HepG2 (cell line): ENCODE data around the gene CD320. TPM values are rescaled to one million over a fixed set of nuclear protein-coding genes. Genes with fewer than 3 reads are reported as not detected.

Source experiments
- AKAP8 ChIP-seq: sonication (generic); formaldehyde crosslinking; IDR thresholded peaks from 2 replicates; pipeline ENCODE4 v1.5.1; 2020; ENCODE audit warnings: mild to moderate bottlenecking, missing genetic modification reagents
- BRCA1 ChIP-seq: sonication (generic); formaldehyde crosslinking; IDR thresholded peaks from 2 replicates; pipeline ENCODE4 v1.4.0; 2020; ENCODE audit warnings: missing genetic modification reagents
- FOXM1 ChIP-seq: sonication (generic); formaldehyde crosslinking; IDR thresholded peaks from 2 replicates; pipeline ENCODE4 v1.5.0; 2020; ENCODE audit warnings: missing genetic modification reagents
- LRRFIP1 ChIP-seq: sonication (generic); formaldehyde crosslinking; conservative IDR thresholded peaks from 2 replicates; pipeline ENCODE4 v1.4.0; 2020; ENCODE audit warnings: missing genetic modification reagents
- MAFK ChIP-seq, 2 experiments: IDR thresholded peaks in 1 of 2; conservative IDR thresholded peaks in 1 of 2; 2 replicates each; pipeline ENCODE4 v1.6.1; 2011; ENCODE audit warnings: improper control_type of control experiment in 2 of 2, low read length in 2 of 2
- RELA ChIP-seq: sonication (generic); formaldehyde crosslinking; IDR thresholded peaks from 2 replicates; pipeline ENCODE4 v1.4.0; 2020; ENCODE audit warnings: missing genetic modification reagents
- TBL1XR1 ChIP-seq: fragments of 150-350 bp; IDR thresholded peaks from 2 replicates; pipeline ENCODE4 v1.6.1; 2014; ENCODE audit warnings: borderline replicate concordance, low read length; ENCODE audit not compliant: partially characterized antibody
- ZNF496 ChIP-seq: sonication (generic); formaldehyde crosslinking; IDR thresholded peaks from 2 replicates; pipeline ENCODE4 v1.8.1; 2023; ENCODE audit warnings: mild to moderate bottlenecking, moderate library complexity, missing genetic modification reagents; ENCODE audit not compliant: insufficient replicate concordance
- polyA plus RNA-seq, 8 experiments: library from polyadenylated mRNA; depleted of rRNA in 3 of 8; stranded (reverse) in 7 of 8; unstranded in 1 of 8; fragments of >200 nt; fragmentation: Illumina TruSeq in 4 of 8; extraction: Trizol in 4 of 8; gene quantifications; 2 replicates each; pipeline versions ENCODE4 v1.2.1 to v1.2.3, GENCODE V29; 2011 to 2016; ENCODE audit warnings: low read depth in 4 of 8, missing spikeins in 1 of 8, mixed read lengths in 1 of 8; ENCODE audit not compliant: insufficient read depth in 1 of 8
- total RNA-seq, 5 experiments: library from RNA; depleted of rRNA; stranded (reverse); fragments of >200 nt; fragmentation: Illumina TruSeq; extraction: Trizol; gene quantifications; 2 replicates each; pipeline ENCODE4 v1.2.3, GENCODE V29; 2016; ENCODE audit warnings: low read depth in 1 of 5
- TF ChIP-seq, protein P1 (sequence below): sonication (generic); formaldehyde crosslinking; IDR thresholded peaks from 2 replicates; pipeline ENCODE4 v1.4.0; 2020; ENCODE audit warnings: mild to moderate bottlenecking, missing genetic modification reagents
- TF ChIP-seq, protein P2 (sequence below): sonication (generic); formaldehyde crosslinking; IDR thresholded peaks from 2 replicates; pipeline ENCODE4 v1.9.0; 2021; ENCODE audit warnings: missing genetic modification reagents, mild to moderate bottlenecking, borderline replicate concordance
- TF ChIP-seq, protein P3 (sequence below): sonication (generic); formaldehyde crosslinking; IDR thresholded peaks from one replicate; pipeline ENCODE4 v1.5.1; 2020; ENCODE audit warnings: mild to moderate bottlenecking, missing genetic modification reagents; ENCODE audit errors: not compliant biosample characterization

The CD320 gene
- total and polyA plus RNA-seq, 2 of the 13 experiments (the other 11 are each of a cell fraction or from before 2014, with no cell fraction given): 83.1 to 99.9 TPM

DNA sequence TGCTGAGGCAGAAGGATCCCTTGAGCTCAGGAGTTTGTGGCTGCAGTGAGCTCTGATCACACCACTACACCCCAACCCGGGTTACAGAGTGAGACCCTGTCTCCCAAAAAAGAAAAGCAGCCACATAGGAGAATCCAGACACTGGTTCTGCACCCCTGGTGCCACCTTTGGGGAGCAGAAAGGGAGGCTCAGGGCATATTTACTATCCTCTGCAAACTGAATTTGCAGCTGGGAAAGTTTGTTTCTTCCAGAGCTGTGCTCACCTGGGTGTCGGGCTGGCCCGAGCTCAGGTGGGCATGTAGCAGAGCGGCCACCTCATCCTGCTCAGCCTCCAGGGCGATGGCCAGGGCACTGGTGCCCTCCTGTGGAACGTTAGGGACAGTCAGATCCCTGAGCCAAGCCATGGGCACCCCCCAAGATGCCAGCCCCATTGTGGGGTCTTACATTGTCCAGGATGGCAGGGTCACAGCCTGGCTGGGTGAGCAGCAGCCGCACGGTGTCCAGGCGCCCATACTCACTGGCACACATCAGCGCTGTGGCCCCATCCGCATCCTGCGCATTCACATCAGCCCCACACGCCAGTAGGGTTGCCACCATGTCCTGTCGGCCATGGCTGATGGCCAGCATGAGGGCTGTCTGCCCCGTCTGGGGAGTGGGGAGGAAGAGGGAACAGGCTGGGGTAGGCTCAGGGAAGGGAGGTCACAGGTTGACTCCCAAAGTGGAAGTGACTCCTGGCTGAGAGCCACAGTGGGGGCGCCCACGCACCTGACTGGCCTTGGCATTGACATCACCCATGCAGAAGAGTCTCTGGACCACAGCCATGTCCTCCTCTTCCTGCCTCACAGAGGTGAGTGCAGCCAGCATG lies 16.3 kb upstream of the CD320 start (continued):
- TF ChIP-seq, protein P1, sequence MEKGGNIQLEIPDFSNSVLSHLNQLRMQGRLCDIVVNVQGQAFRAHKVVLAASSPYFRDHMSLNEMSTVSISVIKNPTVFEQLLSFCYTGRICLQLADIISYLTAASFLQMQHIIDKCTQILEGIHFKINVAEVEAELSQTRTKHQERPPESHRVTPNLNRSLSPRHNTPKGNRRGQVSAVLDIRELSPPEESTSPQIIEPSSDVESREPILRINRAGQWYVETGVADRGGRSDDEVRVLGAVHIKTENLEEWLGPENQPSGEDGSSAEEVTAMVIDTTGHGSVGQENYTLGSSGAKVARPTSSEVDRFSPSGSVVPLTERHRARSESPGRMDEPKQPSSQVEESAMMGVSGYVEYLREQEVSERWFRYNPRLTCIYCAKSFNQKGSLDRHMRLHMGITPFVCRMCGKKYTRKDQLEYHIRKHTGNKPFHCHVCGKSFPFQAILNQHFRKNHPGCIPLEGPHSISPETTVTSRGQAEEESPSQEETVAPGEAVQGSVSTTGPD (CRISPR knock-in tag): no peak
- TF ChIP-seq BRCA1 (CRISPR knock-in tag): no peak
- TF ChIP-seq FOXM1 (CRISPR knock-in tag): no peak
- TF ChIP-seq ZNF496 (CRISPR knock-in tag): no peak
- no peak for TF ChIP-seq RELA (CRISPR knock-in tag)
- TF ChIP-seq, protein P2, sequence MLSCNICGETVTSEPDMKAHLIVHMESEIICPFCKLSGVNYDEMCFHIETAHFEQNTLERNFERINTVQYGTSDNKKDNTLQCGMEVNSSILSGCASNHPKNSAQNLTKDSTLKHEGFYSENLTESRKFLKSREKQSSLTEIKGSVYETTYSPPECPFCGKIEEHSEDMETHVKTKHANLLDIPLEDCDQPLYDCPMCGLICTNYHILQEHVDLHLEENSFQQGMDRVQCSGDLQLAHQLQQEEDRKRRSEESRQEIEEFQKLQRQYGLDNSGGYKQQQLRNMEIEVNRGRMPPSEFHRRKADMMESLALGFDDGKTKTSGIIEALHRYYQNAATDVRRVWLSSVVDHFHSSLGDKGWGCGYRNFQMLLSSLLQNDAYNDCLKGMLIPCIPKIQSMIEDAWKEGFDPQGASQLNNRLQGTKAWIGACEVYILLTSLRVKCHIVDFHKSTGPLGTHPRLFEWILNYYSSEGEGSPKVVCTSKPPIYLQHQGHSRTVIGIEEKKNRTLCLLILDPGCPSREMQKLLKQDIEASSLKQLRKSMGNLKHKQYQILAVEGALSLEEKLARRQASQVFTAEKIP (CRISPR knock-in tag): no peak
- no peak for TF ChIP-seq LRRFIP1 (CRISPR knock-in tag)
- peak; percentile 86; the same call in 1 of the 2 replicates for TF ChIP-seq AKAP8 (CRISPR knock-in tag)
- TF ChIP-seq, protein P3, sequence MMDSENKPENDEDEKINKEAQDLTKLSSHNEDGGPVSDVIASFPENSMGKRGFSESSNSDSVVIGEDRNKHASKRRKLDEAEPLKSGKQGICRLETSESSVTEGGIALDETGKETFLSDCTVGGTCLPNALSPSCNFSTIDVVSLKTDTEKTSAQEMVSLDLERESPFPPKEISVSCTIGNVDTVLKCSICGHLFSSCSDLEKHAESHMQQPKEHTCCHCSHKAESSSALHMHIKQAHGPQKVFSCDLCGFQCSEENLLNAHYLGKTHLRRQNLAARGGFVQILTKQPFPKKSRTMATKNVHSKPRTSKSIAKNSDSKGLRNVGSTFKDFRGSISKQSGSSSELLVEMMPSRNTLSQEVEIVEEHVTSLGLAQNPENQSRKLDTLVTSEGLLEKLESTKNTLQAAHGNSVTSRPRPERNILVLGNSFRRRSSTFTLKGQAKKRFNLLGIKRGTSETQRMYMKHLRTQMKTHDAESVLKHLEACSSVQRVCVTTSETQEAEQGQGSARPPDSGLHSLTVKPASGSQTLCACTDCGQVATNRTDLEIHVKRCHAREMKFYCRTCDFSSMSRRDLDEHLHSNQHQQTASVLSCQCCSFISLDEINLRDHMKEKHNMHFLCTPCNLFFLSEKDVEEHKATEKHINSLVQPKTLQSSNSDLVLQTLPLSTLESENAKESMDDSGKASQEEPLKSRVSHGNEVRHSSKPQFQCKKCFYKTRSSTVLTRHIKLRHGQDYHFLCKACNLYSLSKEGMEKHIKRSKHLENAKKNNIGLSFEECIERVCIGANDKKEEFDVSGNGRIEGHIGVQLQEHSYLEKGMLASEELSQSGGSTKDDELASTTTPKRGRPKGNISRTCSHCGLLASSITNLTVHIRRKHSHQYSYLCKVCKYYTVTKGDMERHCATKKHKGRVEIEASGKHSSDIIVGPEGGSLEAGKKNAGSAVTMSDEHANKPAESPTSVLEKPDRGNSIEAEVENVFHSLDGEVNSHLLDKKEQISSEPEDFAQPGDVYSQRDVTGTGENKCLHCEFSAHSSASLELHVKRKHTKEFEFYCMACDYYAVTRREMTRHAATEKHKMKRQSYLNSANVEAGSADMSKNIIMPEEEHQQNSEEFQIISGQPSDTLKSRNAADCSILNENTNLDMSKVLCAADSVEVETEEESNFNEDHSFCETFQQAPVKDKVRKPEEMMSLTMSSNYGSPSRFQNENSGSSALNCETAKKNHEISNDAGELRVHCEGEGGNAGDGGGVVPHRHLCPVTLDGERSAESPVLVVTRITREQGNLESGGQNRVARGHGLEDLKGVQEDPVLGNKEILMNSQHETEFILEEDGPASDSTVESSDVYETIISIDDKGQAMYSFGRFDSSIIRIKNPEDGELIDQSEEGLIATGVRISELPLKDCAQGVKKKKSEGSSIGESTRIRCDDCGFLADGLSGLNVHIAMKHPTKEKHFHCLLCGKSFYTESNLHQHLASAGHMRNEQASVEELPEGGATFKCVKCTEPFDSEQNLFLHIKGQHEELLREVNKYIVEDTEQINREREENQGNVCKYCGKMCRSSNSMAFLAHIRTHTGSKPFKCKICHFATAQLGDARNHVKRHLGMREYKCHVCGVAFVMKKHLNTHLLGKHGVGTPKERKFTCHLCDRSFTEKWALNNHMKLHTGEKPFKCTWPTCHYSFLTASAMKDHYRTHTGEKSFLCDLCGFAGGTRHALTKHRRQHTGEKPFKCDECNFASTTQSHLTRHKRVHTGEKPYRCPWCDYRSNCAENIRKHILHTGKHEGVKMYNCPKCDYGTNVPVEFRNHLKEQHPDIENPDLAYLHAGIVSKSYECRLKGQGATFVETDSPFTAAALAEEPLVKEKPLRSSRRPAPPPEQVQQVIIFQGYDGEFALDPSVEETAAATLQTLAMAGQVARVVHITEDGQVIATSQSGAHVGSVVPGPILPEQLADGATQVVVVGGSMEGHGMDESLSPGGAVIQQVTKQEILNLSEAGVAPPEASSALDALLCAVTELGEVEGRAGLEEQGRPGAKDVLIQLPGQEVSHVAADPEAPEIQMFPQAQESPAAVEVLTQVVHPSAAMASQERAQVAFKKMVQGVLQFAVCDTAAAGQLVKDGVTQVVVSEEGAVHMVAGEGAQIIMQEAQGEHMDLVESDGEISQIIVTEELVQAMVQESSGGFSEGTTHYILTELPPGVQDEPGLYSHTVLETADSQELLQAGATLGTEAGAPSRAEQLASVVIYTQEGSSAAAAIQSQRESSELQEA (CRISPR knock-in tag): no peak
- TF ChIP-seq MAFK (conservative IDR thresholded peaks at IDR 0.05 in 1 of 2, IDR thresholded peaks at IDR 0.05 in 1 of 2; ENCODE audit: low read length in 2 of 2): no peak
- TF ChIP-seq TBL1XR1: no peak
